GM23338 (cell line): ENCODE measurements around the gene FOXP1.

Source experiments
- CREB1 ChIP-seq: fragments of 250-450 bp; sonication (Bioruptor Pico); IDR thresholded peaks from 2 replicates; pipeline ENCODE4 v1.5.0; 2020; ENCODE audit warnings: low read depth, mild to moderate bottlenecking, moderate library complexity
- TF ChIP-seq, protein P1 (sequence below): IDR thresholded peaks from one replicate; pipeline ENCODE4 v1.6.1; 2018; ENCODE audit warnings: antibody characterized with exemption; ENCODE audit not compliant: unreplicated experiment

DNA sequence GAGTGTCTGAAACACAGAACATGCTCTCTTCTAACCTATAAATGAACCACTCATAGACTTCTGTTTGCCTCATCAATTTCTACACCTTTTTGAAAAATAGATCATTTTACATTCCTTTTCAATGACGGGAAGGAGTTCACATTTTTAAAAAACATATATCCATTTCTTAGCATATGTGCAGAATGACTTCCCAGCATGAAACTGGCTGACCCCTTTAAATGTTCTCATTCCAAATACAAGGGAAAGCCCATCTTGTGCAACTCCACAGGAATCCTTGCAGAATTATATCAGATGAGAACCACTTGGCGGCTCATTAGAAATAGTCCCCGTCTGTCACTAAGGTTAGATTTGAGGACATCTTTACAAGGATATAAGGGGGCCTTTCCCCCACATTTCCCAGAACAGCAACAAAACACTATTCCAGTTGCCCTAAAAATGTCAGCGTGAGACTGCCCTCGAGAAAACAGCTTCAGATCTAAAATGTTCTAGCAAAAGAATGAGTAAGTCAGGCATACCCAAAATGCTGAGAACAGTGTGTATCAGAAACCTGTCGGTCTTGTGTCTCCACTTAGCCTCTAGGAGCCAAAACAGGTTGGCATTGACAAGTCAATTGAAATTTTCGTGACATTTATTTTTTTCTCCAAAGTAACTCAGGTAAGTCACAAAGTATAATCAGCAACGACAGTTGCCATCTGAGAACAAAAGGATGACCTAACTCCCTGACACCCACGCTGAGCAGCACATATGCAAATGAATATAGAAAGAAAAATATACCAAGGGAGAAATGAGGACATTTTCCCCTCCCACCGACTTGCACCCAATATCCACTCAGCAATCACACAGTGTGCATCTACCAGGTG lies 63.1 kb downstream of the FOXP1 start:
- no peak for TF ChIP-seq CREB1
- TF ChIP-seq, protein P1, sequence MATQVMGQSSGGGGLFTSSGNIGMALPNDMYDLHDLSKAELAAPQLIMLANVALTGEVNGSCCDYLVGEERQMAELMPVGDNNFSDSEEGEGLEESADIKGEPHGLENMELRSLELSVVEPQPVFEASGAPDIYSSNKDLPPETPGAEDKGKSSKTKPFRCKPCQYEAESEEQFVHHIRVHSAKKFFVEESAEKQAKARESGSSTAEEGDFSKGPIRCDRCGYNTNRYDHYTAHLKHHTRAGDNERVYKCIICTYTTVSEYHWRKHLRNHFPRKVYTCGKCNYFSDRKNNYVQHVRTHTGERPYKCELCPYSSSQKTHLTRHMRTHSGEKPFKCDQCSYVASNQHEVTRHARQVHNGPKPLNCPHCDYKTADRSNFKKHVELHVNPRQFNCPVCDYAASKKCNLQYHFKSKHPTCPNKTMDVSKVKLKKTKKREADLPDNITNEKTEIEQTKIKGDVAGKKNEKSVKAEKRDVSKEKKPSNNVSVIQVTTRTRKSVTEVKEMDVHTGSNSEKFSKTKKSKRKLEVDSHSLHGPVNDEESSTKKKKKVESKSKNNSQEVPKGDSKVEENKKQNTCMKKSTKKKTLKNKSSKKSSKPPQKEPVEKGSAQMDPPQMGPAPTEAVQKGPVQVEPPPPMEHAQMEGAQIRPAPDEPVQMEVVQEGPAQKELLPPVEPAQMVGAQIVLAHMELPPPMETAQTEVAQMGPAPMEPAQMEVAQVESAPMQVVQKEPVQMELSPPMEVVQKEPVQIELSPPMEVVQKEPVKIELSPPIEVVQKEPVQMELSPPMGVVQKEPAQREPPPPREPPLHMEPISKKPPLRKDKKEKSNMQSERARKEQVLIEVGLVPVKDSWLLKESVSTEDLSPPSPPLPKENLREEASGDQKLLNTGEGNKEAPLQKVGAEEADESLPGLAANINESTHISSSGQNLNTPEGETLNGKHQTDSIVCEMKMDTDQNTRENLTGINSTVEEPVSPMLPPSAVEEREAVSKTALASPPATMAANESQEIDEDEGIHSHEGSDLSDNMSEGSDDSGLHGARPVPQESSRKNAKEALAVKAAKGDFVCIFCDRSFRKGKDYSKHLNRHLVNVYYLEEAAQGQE = no peak
